Kidney epithelial cell (primary cell): ENCODE measurements around the gene HOXD8. TPM values are rescaled to one million over a fixed set of nuclear protein-coding genes. Genes with fewer than 3 reads are reported as not detected.

ENCODE experiments used
- DNase-seq: peaks from one replicate; pipeline ENCODE4 v3.0.0-alpha.2; 2010; ENCODE audit warnings: low read depth
- H3K27me3 ChIP-seq: 2 replicates; pipeline ENCODE4 v1.6.0; 2011; ENCODE audit warnings: low read length; ENCODE audit not compliant: control insufficient read depth, insufficient read depth
- H3K36me3 ChIP-seq: 2 replicates; pipeline ENCODE4 v1.5.1; 2011; ENCODE audit warnings: low read length; ENCODE audit not compliant: control insufficient read depth, insufficient read depth
- H3K4me3 ChIP-seq: 2 replicates; pipeline ENCODE4 v1.5.1; 2011; ENCODE audit warnings: low read depth, mild to moderate bottlenecking, control low read depth, low read length
- total RNA-seq: library from RNA; depleted of rRNA; stranded (reverse); fragments of >200 nt; gene quantifications from 2 replicates; pipeline ENCODE4 v1.2.3, GENCODE V29; 2015
- TF ChIP-seq, protein P1 (sequence below): IDR thresholded peaks from 2 replicates; pipeline ENCODE4 v1.5.1; 2011; ENCODE audit warnings: mild to moderate bottlenecking, moderate library complexity, low read length, control low read depth, inconsistent platforms; ENCODE audit not compliant: insufficient read depth, poor library complexity, severe bottlenecking

The HOXD8 gene
- total RNA-seq, 1 donor from 2014 or later = 18.1 TPM

DNA sequence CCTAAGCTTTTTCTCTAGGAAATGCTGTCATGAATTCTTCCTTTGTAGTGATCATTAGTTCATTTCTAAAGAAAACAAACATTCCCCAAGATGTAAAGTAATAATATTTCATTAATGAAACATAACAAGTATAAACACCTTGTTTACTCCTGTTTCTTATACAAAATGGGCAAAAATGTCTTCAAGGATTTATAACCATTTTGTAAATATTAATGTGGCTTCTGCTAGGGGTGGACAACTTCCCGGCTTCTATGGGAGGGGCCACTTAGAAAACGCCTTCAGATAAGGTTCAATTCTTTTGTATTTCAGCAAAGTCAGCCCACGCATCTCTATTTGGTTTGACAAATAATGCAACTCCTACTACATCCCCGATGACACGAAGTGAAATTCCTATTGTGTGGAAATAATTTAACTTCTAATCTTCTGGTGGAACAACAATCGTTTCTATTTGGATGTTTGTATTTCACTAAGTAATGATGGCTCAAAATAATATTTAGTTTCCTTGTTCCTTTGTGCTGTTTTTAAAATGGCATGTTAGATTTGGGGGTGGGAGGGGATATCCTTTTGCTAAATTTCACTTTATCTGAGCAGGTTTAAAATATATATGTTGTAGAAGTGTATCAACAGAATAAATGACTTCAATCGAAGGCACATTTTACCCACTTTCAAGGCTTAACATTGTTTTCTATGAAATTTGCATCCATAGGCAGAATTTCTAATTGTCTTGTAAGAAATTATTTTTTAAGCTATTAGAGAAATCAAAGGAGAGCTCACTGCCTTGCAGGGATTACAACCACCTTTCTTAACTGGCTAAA, 44.3 kb downstream of the HOXD8 start:
- TF ChIP-seq, protein P1, sequence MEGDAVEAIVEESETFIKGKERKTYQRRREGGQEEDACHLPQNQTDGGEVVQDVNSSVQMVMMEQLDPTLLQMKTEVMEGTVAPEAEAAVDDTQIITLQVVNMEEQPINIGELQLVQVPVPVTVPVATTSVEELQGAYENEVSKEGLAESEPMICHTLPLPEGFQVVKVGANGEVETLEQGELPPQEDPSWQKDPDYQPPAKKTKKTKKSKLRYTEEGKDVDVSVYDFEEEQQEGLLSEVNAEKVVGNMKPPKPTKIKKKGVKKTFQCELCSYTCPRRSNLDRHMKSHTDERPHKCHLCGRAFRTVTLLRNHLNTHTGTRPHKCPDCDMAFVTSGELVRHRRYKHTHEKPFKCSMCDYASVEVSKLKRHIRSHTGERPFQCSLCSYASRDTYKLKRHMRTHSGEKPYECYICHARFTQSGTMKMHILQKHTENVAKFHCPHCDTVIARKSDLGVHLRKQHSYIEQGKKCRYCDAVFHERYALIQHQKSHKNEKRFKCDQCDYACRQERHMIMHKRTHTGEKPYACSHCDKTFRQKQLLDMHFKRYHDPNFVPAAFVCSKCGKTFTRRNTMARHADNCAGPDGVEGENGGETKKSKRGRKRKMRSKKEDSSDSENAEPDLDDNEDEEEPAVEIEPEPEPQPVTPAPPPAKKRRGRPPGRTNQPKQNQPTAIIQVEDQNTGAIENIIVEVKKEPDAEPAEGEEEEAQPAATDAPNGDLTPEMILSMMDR = no peak
- no peak for DNase-seq
- no peaks in the 10 kb centered on the region for H3K36me3 ChIP-seq
- H3K4me3 ChIP-seq = peak overlapping the region; percentile 43
- H3K27me3 ChIP-seq = no peaks in the 10 kb centered on the region

DNA sequence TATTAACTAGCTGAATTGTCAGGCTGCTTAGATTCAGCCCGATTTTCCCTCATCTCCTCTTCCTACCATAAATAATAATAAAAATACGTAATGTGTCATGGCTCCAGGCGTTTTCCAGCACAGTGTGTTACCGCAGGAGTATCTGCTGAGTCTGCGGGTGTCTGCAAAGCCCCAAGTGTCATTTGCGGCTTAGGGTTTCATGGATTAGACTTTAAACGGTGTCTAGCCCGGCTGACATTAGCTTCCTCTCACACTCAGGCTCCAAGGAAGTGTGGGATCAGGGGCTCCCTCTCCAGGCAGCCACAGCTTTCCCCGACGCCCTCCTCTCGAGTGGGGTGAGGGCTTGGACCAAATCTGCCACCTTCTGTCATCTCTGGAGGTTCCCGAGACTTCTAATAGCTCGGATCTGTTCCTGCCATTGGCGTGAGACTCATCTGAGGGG, 44.9 kb downstream of the HOXD8 start:
- no peak for DNase-seq
- H3K4me3 ChIP-seq = peak overlapping the region; percentile 27
- no peaks in the 10 kb centered on the region for H3K36me3 ChIP-seq
- TF ChIP-seq, protein P1 = peak; percentile 21
- H3K27me3 ChIP-seq = no peaks in the 10 kb centered on the region

DNA sequence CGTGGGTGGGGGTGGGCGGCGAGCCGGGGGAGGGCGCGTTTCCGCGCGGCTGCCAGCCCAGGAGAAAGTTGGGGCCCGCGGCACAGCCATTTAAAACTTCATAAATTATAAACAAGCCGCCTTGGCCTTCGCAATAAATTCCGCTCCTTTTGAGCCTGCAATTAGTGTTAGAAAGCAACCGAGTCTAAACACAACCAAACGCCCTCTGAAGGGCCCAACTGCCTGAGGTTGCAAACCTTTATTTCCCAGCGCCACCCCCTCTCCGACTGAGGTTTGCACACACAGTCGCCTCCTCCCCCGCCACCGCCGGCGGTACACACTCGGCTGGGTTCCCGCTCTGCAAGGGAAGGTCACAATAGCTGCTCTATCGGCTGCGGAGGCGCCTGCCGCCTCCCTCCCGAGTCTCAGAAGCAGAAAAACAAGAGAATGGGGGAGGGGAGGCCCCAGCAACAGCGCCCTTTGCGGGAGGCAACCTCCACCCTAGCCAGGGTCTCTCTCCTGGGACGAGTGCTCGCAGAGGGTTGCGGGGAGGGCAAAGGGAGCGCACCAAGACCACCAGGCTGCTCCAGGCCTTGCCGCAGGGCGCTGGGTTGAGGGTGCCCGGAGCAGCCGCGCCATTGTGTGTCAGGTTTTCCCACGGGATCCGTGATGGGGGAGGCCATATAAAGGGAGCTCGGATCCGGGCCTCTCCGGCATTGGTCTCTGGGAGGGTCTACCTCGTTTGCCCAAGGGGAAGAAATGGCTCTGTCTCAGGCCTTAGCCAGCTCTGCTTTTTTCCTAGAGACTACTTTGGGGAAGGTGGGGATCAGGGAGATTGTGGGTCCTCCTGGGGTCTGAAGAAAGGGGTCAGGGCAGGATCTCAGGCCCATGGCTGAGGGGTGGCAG, 45.6 kb downstream of the HOXD8 start:
- TF ChIP-seq, protein P1 = no peak

DNA sequence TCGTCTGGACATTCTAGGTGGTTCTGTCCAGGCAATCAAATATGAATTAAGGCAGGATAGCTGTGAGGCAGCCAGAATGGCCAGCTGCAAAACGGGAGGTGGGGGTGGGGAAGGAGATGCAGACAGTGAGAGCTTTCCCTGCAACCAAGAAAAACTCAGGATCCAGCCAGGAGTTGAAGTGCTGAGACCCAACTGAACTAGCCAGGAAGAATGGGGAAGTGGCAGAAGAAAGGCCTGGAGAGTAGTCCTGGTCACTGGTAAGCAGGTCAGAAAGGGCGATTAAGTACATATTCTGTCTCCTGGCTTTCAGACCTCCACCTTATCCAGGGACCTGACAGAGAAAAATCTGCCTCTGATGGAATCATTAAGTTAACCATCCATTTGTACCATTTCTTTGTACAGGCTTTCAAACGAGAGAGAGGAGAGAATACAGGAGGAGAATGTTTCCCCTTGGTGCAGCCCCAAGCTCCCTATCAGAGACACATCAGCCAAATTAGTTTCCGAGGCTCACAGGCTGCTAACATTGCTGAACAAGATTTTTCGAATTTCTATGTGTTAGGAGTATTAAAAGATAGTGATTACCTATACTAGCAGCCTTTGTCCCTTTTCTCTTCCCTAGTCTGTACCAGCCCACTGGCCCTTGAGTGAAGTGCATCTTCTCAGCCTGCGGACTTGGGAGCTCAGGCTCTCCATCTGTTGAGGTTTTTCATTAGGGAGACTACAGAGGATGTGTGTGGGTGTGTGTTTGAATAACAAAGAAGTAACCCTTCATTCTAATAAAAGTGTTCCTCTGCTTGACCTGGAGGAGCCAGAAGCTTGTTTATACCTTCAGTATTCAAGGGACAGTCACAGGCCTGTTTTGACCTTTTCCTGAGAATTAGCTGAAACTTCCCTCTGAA, 46.5 kb downstream of the HOXD8 start:
- TF ChIP-seq, protein P1 = no peak
- no peak for DNase-seq
- H3K4me3 ChIP-seq = no peak overlapping the region
- no peaks in the 10 kb centered on the region for H3K27me3 ChIP-seq
- no peaks in the 10 kb centered on the region for H3K36me3 ChIP-seq

More for the DNA sequence above, 45.6 kb downstream of the HOXD8 start:
- no peak for DNase-seq
- no peaks in the 10 kb centered on the region for H3K36me3 ChIP-seq
- H3K27me3 ChIP-seq = no peaks in the 10 kb centered on the region
- H3K4me3 ChIP-seq = peak overlapping the region; percentile 27

DNA sequence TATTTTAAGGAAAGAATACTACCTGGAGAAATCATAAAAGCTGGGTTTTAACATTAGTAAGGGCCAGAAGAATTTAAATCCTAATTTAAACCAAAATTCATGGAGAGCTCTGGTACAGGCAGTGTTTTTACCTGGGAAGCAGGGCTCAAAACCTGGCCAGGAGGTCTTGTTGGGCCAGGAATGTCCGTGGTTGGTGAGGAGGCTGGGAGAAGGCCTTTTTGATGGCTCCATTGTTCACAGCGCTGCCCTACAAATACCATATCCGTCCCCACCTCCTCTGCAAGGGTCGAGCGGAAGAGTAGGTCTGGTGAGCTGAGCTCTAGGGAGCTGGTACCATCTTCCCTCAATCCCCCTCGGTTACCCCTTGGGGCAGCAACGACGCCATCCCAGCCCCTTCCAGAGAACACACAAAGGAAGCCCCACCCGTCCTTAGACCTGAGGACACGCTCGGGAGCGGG, 48.1 kb downstream of the HOXD8 start:
- H3K36me3 ChIP-seq = no peaks in the 10 kb centered on the region
- no peak for DNase-seq
- TF ChIP-seq, protein P1 = no peak
- H3K27me3 ChIP-seq = no peaks in the 10 kb centered on the region
- H3K4me3 ChIP-seq = peak overlapping the region; percentile 39
